ENCODE data around the gene RPN2. TPM values are rescaled to one million over a fixed set of nuclear protein-coding genes. Genes with fewer than 3 reads are reported as not detected.
A peak's percentile ranks its signal among the peaks of the same experiment; 100 is the strongest.

The RPN2 gene
- total RNA-seq, 1 donor from 2014 or later, result 168 TPM

DNA sequence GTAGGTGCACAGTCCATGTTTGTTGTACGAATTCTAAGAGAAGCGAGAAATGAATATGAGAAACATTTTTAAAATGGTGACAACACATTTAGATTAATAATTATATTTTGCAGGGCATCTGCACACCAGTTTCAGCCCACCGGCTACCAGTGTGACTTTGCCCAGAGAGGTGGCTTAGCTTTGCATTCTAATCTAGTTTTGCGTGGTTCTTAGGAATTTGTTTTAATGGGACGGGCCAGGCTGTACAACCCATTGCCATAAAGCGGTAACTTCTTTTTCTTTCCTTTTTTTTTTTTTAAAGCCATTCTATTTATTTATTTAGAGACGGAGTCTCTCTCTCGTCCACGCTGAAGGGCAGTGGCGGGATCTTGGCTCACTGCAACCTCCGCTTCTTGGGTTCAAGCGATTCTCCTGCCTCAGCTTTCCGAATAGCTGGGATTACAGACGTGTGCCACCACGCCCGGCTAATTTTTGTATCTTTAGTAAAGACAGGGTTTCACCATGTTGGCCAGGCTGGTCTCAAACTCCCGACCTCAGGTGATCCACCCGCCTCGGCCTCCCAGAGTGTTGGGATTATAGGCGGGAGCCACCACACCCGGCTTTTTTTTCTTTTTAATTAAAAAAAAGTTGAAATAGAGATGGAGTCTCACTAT lies 111.2 kb downstream of the RPN2 start:
- Mint-ChIP-seq H3K4me3 (ENCODE audit: unreplicated experiment) (peak overlapping the region; percentile 84), H3K36me3 (ENCODE audit: unreplicated experiment) (peaks cover 9% of the 10 kb centered on the region), H3K4me1 (ENCODE audit: unreplicated experiment) (peaks cover 36% of the 10 kb centered on the region), H3K9me3 (ENCODE audit: unreplicated experiment) (peaks cover 5% of the 10 kb centered on the region), H3K27me3 (ENCODE audit: unreplicated experiment) (peaks cover 2% of the 10 kb centered on the region), H3K27ac (ENCODE audit: unreplicated experiment) (peak overlapping the region; percentile 97)
- DNase-seq (ENCODE audit: extremely low spot score, unreplicated experiment), result no peak
- TF ChIP-seq, protein P1, sequence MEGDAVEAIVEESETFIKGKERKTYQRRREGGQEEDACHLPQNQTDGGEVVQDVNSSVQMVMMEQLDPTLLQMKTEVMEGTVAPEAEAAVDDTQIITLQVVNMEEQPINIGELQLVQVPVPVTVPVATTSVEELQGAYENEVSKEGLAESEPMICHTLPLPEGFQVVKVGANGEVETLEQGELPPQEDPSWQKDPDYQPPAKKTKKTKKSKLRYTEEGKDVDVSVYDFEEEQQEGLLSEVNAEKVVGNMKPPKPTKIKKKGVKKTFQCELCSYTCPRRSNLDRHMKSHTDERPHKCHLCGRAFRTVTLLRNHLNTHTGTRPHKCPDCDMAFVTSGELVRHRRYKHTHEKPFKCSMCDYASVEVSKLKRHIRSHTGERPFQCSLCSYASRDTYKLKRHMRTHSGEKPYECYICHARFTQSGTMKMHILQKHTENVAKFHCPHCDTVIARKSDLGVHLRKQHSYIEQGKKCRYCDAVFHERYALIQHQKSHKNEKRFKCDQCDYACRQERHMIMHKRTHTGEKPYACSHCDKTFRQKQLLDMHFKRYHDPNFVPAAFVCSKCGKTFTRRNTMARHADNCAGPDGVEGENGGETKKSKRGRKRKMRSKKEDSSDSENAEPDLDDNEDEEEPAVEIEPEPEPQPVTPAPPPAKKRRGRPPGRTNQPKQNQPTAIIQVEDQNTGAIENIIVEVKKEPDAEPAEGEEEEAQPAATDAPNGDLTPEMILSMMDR (IDR thresholded peaks at IDR 0.05), result no peak

Other genes with a start within 250 kb of the RPN2 start
- gene SAMHD1, start 227.6 kb upstream of the RPN2 start, total RNA-seq, result 16.2 and 19.5 TPM in 2 replicates
- 6.7 and 7.2 TPM in 2 replicates for gene RBL1, start 83.3 kb upstream of the RPN2 start, total RNA-seq
- gene MROH8, start 218 bp downstream of the RPN2 start, total RNA-seq, result 1.5 and 3.2 TPM in 2 replicates
- not detected in 2 replicates for gene GHRH, start 82.5 kb downstream of the RPN2 start, total RNA-seq
- gene MANBAL, start 110.3 kb downstream of the RPN2 start, total RNA-seq, result 45.5 and 45.8 TPM in 2 replicates
- 30.1 and 32.5 TPM in 2 replicates for gene SRC, start 166.8 kb downstream of the RPN2 start, total RNA-seq